CD4-positive, alpha-beta T cell treated with Interleukin-15 for 1 hour (primary cell): ENCODE data around the gene HPCAL1.

Experiments
- DNase-seq: peaks from one replicate; pipeline ENCODE4 v3.0.0-alpha.2; 2020

The HPCAL1 gene

GRCh38 chr2:10410001-10410822 lies 107.5 kb downstream of the HPCAL1 start:
- DNase-seq, result peak; percentile 59

GRCh38 chr2:10410823-10411437 lies 108.2 kb downstream of the HPCAL1 start:
- DNase-seq, result no peak

- no peak for DNase-seq
Observed at GRCh38 chr2:10411557-10411956, 108.9 kb downstream of the HPCAL1 start.

- DNase-seq, result peak; percentile 40
Observed at GRCh38 chr2:10412380-10412779, 109.7 kb downstream of the HPCAL1 start.

- no peak for DNase-seq
Observed at GRCh38 chr2:10413503-10413902, 110.8 kb downstream of the HPCAL1 start.

GRCh38 chr2:10413991-10414451 lies 111.3 kb downstream of the HPCAL1 start:
- DNase-seq, result no peak

- no peak for DNase-seq
Observed at GRCh38 chr2:10414591-10414990, 111.9 kb downstream of the HPCAL1 start.

GRCh38 chr2:10415048-10415447 lies 112.3 kb downstream of the HPCAL1 start:
- no peak for DNase-seq

GRCh38 chr2:10415640-10416039 lies 112.9 kb downstream of the HPCAL1 start:
- DNase-seq, result no peak

- DNase-seq, result no peak
Observed at GRCh38 chr2:10417551-10418335, 115.0 kb downstream of the HPCAL1 start.

- DNase-seq, result no peak
Observed at GRCh38 chr2:10419553-10420257, 117.0 kb downstream of the HPCAL1 start.

GRCh38 chr2:10422251-10422650 lies 119.5 kb downstream of the HPCAL1 start:
- DNase-seq, result no peak

- no peak for DNase-seq
Observed at GRCh38 chr2:10422732-10423399, 120.2 kb downstream of the HPCAL1 start.

- no peak for DNase-seq
Observed at GRCh38 chr2:10423400-10423774, 120.7 kb downstream of the HPCAL1 start.

- DNase-seq, result no peak
Observed at GRCh38 chr2:10424051-10424450, 121.3 kb downstream of the HPCAL1 start.

GRCh38 chr2:10424916-10425505 lies 122.3 kb downstream of the HPCAL1 start:
- no peak for DNase-seq

GRCh38 chr2:10425699-10426098 lies 123.0 kb downstream of the HPCAL1 start:
- no peak for DNase-seq

- DNase-seq, result no peak
Observed at GRCh38 chr2:10426726-10427617, 124.3 kb downstream of the HPCAL1 start.

GRCh38 chr2:10427618-10427949 lies 124.9 kb downstream of the HPCAL1 start:
- no peak for DNase-seq

- DNase-seq, result no peak
Observed at GRCh38 chr2:10428355-10428754, 125.7 kb downstream of the HPCAL1 start.

- no peak for DNase-seq
Observed at GRCh38 chr2:10428924-10429323, 126.2 kb downstream of the HPCAL1 start.
